ENCODE data around the gene PPM1J. TPM values are rescaled to one million over a fixed set of nuclear protein-coding genes. Genes with fewer than 3 reads are reported as not detected.

PPM1J gene
- total RNA-seq, 1 experiment from 2014 or later, result 0.80 TPM

DNA sequence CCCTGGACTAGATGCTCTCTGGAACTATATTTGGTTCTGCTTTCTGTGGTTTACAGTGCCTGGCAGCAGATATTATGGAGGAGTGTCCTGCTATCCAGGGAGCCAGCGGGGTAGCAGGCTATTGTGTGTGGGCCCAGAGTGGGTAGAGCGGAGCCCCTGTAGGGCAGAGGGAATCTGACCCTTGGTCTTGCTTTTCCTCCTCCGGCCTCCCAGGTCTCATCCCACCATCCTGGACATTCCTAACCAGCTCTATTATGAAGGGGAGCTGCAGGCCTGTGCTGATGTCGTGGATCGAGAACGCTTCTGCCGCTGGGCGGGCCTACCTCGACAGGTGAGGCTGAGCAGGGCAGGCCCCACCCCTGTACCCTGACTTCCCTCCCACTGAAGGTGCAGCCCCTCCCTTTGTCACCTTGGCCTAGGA, 17.3 kb downstream of the PPM1J start:
- Histone ChIP-seq H3K36me3 (ENCODE audit: low read depth, low read length) (peaks cover 11% of the 10 kb centered on the region; the same call in 1 of the 2 replicates), H3K9me2 (replicated peaks; ENCODE audit: low read length) (no peaks in the 10 kb centered on the region), H3F3A (ENCODE audit: low read length, unreplicated experiment) (no peaks in the 10 kb centered on the region), H3K27me3 (ENCODE audit: low read length) (no peaks in the 10 kb centered on the region), H3K9ac (ENCODE audit: low read length) (no peak overlapping the region), H3K79me2 (ENCODE audit: low read length) (peaks cover 15% of the 10 kb centered on the region), H4K20me1 (ENCODE audit: low read length) (no peaks in the 10 kb centered on the region), H3K4me3 (ENCODE audit: low read length) (no peak overlapping the region), H3K9me3 (ENCODE audit: low read length) (no peaks in the 10 kb centered on the region), H2AFZ (ENCODE audit: low read length) (no peak overlapping the region), H3K27ac (ENCODE audit: low read length) (no peak overlapping the region), H3K4me1 (ENCODE audit: insufficient read depth, low read length) (peaks cover 40% of the 10 kb centered on the region), H3K4me2 (ENCODE audit: low read length) (no peak overlapping the region)
- TF ChIP-seq, protein P1, sequence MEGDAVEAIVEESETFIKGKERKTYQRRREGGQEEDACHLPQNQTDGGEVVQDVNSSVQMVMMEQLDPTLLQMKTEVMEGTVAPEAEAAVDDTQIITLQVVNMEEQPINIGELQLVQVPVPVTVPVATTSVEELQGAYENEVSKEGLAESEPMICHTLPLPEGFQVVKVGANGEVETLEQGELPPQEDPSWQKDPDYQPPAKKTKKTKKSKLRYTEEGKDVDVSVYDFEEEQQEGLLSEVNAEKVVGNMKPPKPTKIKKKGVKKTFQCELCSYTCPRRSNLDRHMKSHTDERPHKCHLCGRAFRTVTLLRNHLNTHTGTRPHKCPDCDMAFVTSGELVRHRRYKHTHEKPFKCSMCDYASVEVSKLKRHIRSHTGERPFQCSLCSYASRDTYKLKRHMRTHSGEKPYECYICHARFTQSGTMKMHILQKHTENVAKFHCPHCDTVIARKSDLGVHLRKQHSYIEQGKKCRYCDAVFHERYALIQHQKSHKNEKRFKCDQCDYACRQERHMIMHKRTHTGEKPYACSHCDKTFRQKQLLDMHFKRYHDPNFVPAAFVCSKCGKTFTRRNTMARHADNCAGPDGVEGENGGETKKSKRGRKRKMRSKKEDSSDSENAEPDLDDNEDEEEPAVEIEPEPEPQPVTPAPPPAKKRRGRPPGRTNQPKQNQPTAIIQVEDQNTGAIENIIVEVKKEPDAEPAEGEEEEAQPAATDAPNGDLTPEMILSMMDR (conservative IDR thresholded peaks at IDR 0.05; ENCODE audit: low read depth, low read length), result no peak
- TF ChIP-seq EZH2 (IDR thresholded peaks at IDR 0.05; ENCODE audit: low read length, unreplicated experiment) (no peak), EZH2phosphoT487 (IDR thresholded peaks at IDR 0.05; ENCODE audit: borderline replicate concordance, low read length) (no peak)
- intact Hi-C loops (cut with micrococcal nuclease), result no loop called here
- DNase-seq, result no peak
- no peak for ATAC-seq
- POLR2A ChIA-PET (ENCODE audit: unreplicated experiment), result no interaction called here
- CTCF ChIA-PET, result no interaction called here
- BruUV-seq (replicated peaks), result no TSS peak

DNA sequence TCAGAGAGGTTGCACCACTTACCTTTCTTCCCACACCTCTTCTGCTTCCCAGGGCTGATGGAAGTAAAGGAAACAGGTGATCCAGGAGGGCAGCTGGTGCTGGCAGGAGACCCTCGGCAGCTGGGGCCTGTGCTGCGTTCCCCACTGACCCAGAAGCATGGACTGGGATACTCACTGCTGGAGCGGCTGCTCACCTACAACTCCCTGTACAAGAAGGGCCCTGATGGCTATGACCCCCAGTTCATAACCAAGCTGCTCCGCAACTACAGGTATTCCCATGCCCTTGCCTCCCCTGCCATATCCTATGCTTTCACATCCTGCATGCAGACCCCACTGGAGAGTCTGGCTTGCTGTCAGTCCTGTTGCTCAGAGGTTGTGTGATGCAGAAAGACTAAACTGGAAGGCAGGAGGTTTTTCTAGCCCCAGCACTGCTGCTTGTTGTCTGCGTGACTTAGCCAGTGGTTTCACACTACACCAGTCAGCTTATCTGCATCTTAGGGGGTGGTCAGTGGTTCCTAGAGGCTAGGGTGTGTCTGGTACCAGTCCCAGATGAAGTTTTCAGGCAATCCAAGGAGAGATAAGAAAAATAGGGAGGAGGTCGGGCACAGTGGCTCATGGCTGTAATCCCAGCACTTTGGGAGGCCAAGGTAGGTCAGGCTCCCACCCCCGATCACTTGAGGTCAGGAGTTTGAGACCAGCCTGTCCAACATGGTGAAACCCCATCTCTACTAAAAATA, 18.4 kb downstream of the PPM1J start:
- TF ChIP-seq EZH2phosphoT487 (IDR thresholded peaks at IDR 0.05; ENCODE audit: borderline replicate concordance, low read length) (no peak), EZH2 (IDR thresholded peaks at IDR 0.05; ENCODE audit: low read length, unreplicated experiment) (no peak)
- TF ChIP-seq, protein P1 (conservative IDR thresholded peaks at IDR 0.05; ENCODE audit: low read depth, low read length), result no peak
- no peak overlapping the region for H3K27ac ChIP-seq (ENCODE audit: low read length)
- H3K27me3 ChIP-seq (ENCODE audit: low read length), result no peaks in the 10 kb centered on the region
- peaks cover 6% of the 10 kb centered on the region; the same call in 1 of the 2 replicates for H3K36me3 ChIP-seq (ENCODE audit: low read depth, low read length)
- H3K4me2 ChIP-seq (ENCODE audit: low read length), result no peak overlapping the region
- POLR2A ChIA-PET (ENCODE audit: unreplicated experiment), result no interaction called here
- CTCF ChIA-PET, result no interaction called here
- intact Hi-C loops (cut with micrococcal nuclease), result no loop called here
- H3K9ac ChIP-seq (ENCODE audit: low read length), result no peak overlapping the region
- H4K20me1 ChIP-seq (ENCODE audit: low read length), result no peaks in the 10 kb centered on the region
- peaks cover 30% of the 10 kb centered on the region for H3K4me1 ChIP-seq (ENCODE audit: insufficient read depth, low read length)
- H2AFZ ChIP-seq (ENCODE audit: low read length), result no peak overlapping the region
- no peaks in the 10 kb centered on the region for H3K9me3 ChIP-seq (ENCODE audit: low read length)
- H3F3A ChIP-seq (ENCODE audit: low read length, unreplicated experiment), result no peaks in the 10 kb centered on the region
- H3K79me2 ChIP-seq (ENCODE audit: low read length), result peaks cover 4% of the 10 kb centered on the region; the same call in 1 of the 2 replicates
- BruUV-seq (replicated peaks), result no TSS peak
- H3K9me2 ChIP-seq (replicated peaks; ENCODE audit: low read length), result no peaks in the 10 kb centered on the region
- no peak for ATAC-seq
- no peak overlapping the region for H3K4me3 ChIP-seq (ENCODE audit: low read length)
- DNase-seq, result no peak

DNA sequence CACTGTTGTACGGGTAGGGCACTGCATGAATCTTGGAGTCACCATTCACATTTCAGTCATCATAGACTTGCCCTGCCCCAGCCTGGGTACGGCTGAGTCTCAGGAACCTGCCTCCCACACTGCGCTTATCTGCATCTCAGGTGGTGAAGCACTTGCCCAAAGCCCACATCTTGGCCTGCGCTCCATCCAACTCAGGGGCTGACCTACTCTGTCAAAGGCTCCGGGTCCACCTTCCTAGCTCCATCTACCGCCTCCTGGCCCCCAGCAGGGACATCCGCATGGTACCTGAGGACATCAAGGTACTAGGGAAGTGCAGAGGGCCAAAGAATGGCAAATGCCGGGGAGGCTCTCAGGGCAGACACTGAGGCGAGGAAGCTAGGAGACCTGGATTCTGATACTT, 19.9 kb downstream of the PPM1J start:
- no peaks in the 10 kb centered on the region for H4K20me1 ChIP-seq (ENCODE audit: low read length)
- H3F3A ChIP-seq (ENCODE audit: low read length, unreplicated experiment), result no peaks in the 10 kb centered on the region
- H3K9ac ChIP-seq (ENCODE audit: low read length), result no peak overlapping the region
- no peak for TF ChIP-seq EZH2phosphoT487 (IDR thresholded peaks at IDR 0.05; ENCODE audit: borderline replicate concordance, low read length)
- TF ChIP-seq, protein P1 (conservative IDR thresholded peaks at IDR 0.05; ENCODE audit: low read depth, low read length), result no peak
- no peak for TF ChIP-seq EZH2 (IDR thresholded peaks at IDR 0.05; ENCODE audit: low read length, unreplicated experiment)
- H3K27me3 ChIP-seq (ENCODE audit: low read length), result no peaks in the 10 kb centered on the region
- H3K9me2 ChIP-seq (replicated peaks; ENCODE audit: low read length), result no peaks in the 10 kb centered on the region
- H3K79me2 ChIP-seq (ENCODE audit: low read length), result no peaks in the 10 kb centered on the region
- peaks cover 6% of the 10 kb centered on the region; the same call in 1 of the 2 replicates for H3K36me3 ChIP-seq (ENCODE audit: low read depth, low read length)
- no peak overlapping the region for H3K4me2 ChIP-seq (ENCODE audit: low read length)
- H3K4me3 ChIP-seq (ENCODE audit: low read length), result no peak overlapping the region
- ATAC-seq, result no peak
- H3K27ac ChIP-seq (ENCODE audit: low read length), result no peak overlapping the region
- H2AFZ ChIP-seq (ENCODE audit: low read length), result no peak overlapping the region
- H3K4me1 ChIP-seq (ENCODE audit: insufficient read depth, low read length), result peaks cover 15% of the 10 kb centered on the region
- H3K9me3 ChIP-seq (ENCODE audit: low read length), result no peaks in the 10 kb centered on the region
- no TSS peak for BruUV-seq (replicated peaks)
- ChIA-PET CTCF (no interaction called here), POLR2A (ENCODE audit: unreplicated experiment) (no interaction called here)
- intact Hi-C loops (cut with micrococcal nuclease), result no loop called here
- no peak for DNase-seq
